C4-2B (cell line): Measurements from ENCODE around the gene NECTIN1.

ENCODE experiments used
- H3K27ac ChIP-seq: fragments of 450-650 bp; 2 replicates; pipeline ENCODE4 v1.5.1; 2017
- CTCF ChIP-seq: fragments of 450-650 bp; conservative IDR thresholded peaks from 2 replicates; pipeline ENCODE4 v1.5.1; 2017; ENCODE audit warnings: mild to moderate bottlenecking
- ZFX ChIP-seq: fragments of 450-650 bp; IDR thresholded peaks from 2 replicates; pipeline ENCODE4 v1.6.1; 2017

NECTIN1 gene

DNA sequence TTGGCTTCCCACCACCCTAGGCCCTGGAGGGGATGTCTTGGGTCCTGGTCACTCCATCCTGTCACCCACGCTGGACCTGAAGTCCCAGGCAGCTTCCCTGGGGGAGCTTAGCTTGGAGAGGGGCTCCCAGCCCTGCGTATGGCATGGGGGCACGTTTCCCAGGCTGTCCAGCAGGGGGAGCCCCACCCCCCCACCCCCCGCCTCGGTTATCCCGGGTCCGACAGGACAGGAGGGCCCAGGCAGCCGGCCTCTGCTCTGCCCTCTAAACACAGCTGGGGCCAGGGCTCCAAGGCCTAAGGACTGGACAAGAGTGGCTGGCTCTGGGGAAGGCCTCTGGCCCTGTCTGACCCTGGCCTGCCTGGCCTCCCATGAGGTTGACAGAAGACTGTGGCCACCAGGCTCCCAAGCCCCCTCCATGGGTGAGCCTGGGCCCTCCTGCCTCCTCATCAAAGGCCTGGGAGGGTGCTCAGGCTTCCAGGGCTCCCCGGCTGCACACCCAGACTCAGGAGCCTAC lies 104.8 kb downstream of the NECTIN1 start:
- TF ChIP-seq ZFX: no peak
- peak; percentile 86 for TF ChIP-seq CTCF
- H3K27ac ChIP-seq: no peak overlapping the region

- TF ChIP-seq CTCF (no peak), ZFX (no peak)
- H3K27ac ChIP-seq: no peak overlapping the region
Measured at GRCh38 chr11:119623682-119624081, 105.3 kb downstream of the NECTIN1 start.

DNA sequence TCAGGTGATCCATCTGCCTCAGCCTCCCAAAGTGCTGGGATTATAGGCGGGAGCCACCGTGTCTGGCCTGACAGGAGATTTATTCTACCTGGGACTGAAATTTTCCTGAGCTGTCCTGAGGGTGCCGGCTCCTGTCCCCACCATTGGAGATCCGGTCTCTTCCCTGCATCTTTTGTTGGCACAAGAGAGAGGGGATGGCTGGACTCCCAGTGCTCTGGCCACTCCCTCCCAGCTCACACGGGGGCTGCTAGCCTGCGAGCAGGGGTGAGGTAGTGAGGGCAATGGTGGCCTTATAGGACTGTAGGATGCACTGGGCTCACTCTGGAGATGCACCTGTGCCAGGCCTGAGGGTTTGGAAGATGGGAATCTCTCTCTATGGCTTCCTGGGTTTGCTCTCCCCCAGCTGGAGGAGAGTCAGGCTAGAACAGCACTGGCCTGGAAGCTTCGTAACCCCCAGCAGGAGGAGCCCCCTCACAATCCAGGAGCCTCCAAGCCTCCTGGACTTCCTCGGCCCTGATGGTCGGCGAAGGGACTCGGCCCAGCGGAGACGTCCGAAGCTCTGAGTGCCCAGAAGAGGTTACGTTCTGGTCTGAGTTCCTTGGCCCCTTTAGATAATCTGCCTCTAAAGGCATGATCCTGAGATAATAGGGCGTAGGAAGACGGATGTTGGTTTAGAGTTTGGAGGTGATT lies 106.4 kb downstream of the NECTIN1 start:
- no peak overlapping the region for H3K27ac ChIP-seq
- TF ChIP-seq ZFX: no peak
- TF ChIP-seq CTCF: no peak

GRCh38 chr11:119619665-119620064 lies 109.3 kb downstream of the NECTIN1 start:
- TF ChIP-seq ZFX (no peak), CTCF (no peak)
- no peak overlapping the region for H3K27ac ChIP-seq

GRCh38 chr11:119618208-119618909 lies 110.6 kb downstream of the NECTIN1 start:
- H3K27ac ChIP-seq: no peak overlapping the region
- TF ChIP-seq ZFX (no peak), CTCF (no peak)

- no peak overlapping the region for H3K27ac ChIP-seq
- no peak for TF ChIP-seq ZFX
- no peak for TF ChIP-seq CTCF
Measured at GRCh38 chr11:119617340-119617713, 111.7 kb downstream of the NECTIN1 start.

GRCh38 chr11:119616586-119617339 lies 112.2 kb downstream of the NECTIN1 start:
- TF ChIP-seq CTCF (no peak), ZFX (no peak)
- H3K27ac ChIP-seq: no peak overlapping the region
